H1 (cell line): ENCODE measurements around the gene RNF113B. TPM values are rescaled to one million over a fixed set of nuclear protein-coding genes. Genes with fewer than 3 reads are reported as not detected.

Experiments
- CTCF ChIA-PET: fragments of 300-600 bp; sonication (Branson Sonifier 250); formaldehyde crosslinking; loops from one replicate; lab custom pipeline; 2021; ENCODE audit not compliant: partially characterized antibody; lab: Charles Lee
- POLR2A ChIA-PET: fragments of 300-600 bp; sonication (Branson Sonifier 250); formaldehyde crosslinking; loops from one replicate; lab custom pipeline; 2021; ENCODE audit warnings: inconsistent platforms; ENCODE audit not compliant: partially characterized antibody; lab: Charles Lee
- DNase-seq, 2 experiments: peaks; one replicate each; pipeline versions ENCODE4 v3.0.0 to v3.0.0-alpha.2; 2010 to 2022; ENCODE audit warnings: low spot score in 2 of 2, low read depth in 1 of 2, mixed read lengths in 1 of 2
- FAIRE-seq: peaks from 2 replicates; lab custom pipeline; 2011; peaks lifted over from hg19 to GRCh38; lab: Jason Lieb, UNC
- H2AFZ ChIP-seq: 2 replicates; pipeline ENCODE4 v1.8.1; 2012; ENCODE audit warnings: low read length, inconsistent platforms
- H2AK5ac ChIP-seq: 2 replicates; pipeline ENCODE4 v1.6.1; 2013; ENCODE audit warnings: low read depth, low read length
- H2BK120ac ChIP-seq: replicated peaks from 2 replicates; pipeline ENCODE3; 2013; ENCODE audit warnings: low read depth, low read length, inconsistent platforms
- H2BK12ac ChIP-seq: 2 replicates; pipeline ENCODE4 v1.6.1; 2013; ENCODE audit warnings: low read depth, low read length
- H2BK15ac ChIP-seq: 2 replicates; pipeline ENCODE4 v1.6.1; 2013; ENCODE audit warnings: low read length
- H2BK20ac ChIP-seq: 2 replicates; pipeline ENCODE4 v1.6.1; 2013; ENCODE audit warnings: low read length
- H2BK5ac ChIP-seq: 2 replicates; pipeline ENCODE4 v1.6.1; 2013; ENCODE audit warnings: low read depth, low read length
- H3K14ac ChIP-seq: 2 replicates; pipeline ENCODE4 v1.6.1; 2013; ENCODE audit warnings: inconsistent platforms; ENCODE audit not compliant: insufficient read length
- H3K18ac ChIP-seq: 2 replicates; pipeline ENCODE4 v1.6.1; 2013; ENCODE audit warnings: low read length; ENCODE audit errors: extremely low read depth
- H3K23ac ChIP-seq: 2 replicates; pipeline ENCODE4 v1.6.1; 2013; ENCODE audit warnings: inconsistent platforms; ENCODE audit not compliant: insufficient read length
- H3K23me2 ChIP-seq: 2 replicates; pipeline ENCODE4 v1.6.1; 2013; ENCODE audit warnings: low read depth, low read length
- H3K27ac ChIP-seq: 2 replicates; pipeline ENCODE4 v1.6.1; 2011; ENCODE audit warnings: low read depth, low read length, inconsistent platforms
- H3K27me3 ChIP-seq, 4 experiments: replicated peaks in 1 of 4; 1 replicate in 1 of 4; 2 replicates in 3 of 4; pipeline versions ENCODE4 v1.6.1 to v1.8.1; 2011 to 2013; ENCODE audit warnings: low read length in 3 of 4, mild to moderate bottlenecking in 3 of 4, inconsistent platforms in 2 of 4, mixed read lengths in 2 of 4, moderate library complexity in 1 of 4; ENCODE audit not compliant: control insufficient read depth in 3 of 4, insufficient read depth in 3 of 4; ENCODE audit errors: extremely low read depth in 1 of 4
- H3K36me3 ChIP-seq, 4 experiments: 2 replicates each; pipeline versions ENCODE4 v1.6.1 to v1.8.1; 2011 to 2013; ENCODE audit warnings: mild to moderate bottlenecking in 4 of 4, low read length in 3 of 4, moderate library complexity in 2 of 4, control low read depth in 1 of 4, inconsistent platforms in 1 of 4; ENCODE audit not compliant: insufficient read depth in 4 of 4, control insufficient read depth in 2 of 4
- H3K4ac ChIP-seq: replicated peaks from 2 replicates; pipeline ENCODE3; 2013; ENCODE audit warnings: low read length, low read depth, mixed read lengths, inconsistent platforms; ENCODE audit not compliant: insufficient read length
- H3K4me1 ChIP-seq, 4 experiments: replicated peaks in 1 of 4; 1 replicate in 1 of 4; 2 replicates in 3 of 4; pipeline versions ENCODE4 v1.6.1 to v1.8.1; 2011 to 2013; ENCODE audit warnings: low read length in 3 of 4, inconsistent platforms in 2 of 4, mixed read lengths in 1 of 4; ENCODE audit not compliant: insufficient read depth in 4 of 4, control insufficient read depth in 3 of 4
- H3K4me2 ChIP-seq, 2 experiments: 2 replicates each; pipeline versions ENCODE4 v1.6.1 to v1.8.1; 2011 to 2013; ENCODE audit warnings: low read depth in 2 of 2, low read length in 2 of 2, control low read depth in 1 of 2, inconsistent platforms in 1 of 2, mild to moderate bottlenecking in 1 of 2; ENCODE audit not compliant: insufficient read depth in 1 of 2
- H3K4me3 ChIP-seq, 4 experiments: fragments of 200-600, 300-600 bp in 1 of 4; sonication (generic), shearing (Covaris generic), sonication (Bioruptor Twin) in 1 of 4; 2 replicates each; pipeline versions ENCODE4 v1.5.1 to v1.8.1; 2011 to 2016; ENCODE audit warnings: low read length in 4 of 4, low read depth in 3 of 4, control low read depth in 2 of 4, inconsistent platforms in 2 of 4, mild to moderate bottlenecking in 2 of 4, mixed read lengths in 1 of 4, moderate library complexity in 1 of 4; ENCODE audit not compliant: insufficient read depth in 2 of 4; ENCODE audit errors: extremely low read depth in 1 of 4
- H3K56ac ChIP-seq: replicated peaks from 2 replicates; pipeline ENCODE3; 2013; ENCODE audit warnings: low read depth, mild to moderate bottlenecking, mixed read lengths, low read length, inconsistent platforms; ENCODE audit not compliant: insufficient read length
- H3K79me1 ChIP-seq: 2 replicates; pipeline ENCODE4 v1.6.1; 2013; ENCODE audit warnings: low read depth, low read length, control low read depth
- H3K79me2 ChIP-seq, 2 experiments: 2 replicates each; pipeline versions ENCODE4 v1.6.1 to v1.8.1; 2012 to 2013; ENCODE audit warnings: low read length in 2 of 2, mild to moderate bottlenecking in 2 of 2, inconsistent platforms in 1 of 2; ENCODE audit not compliant: insufficient read depth in 2 of 2, control insufficient read depth in 1 of 2
- H3K9ac ChIP-seq, 4 experiments: replicated peaks in 1 of 4; 1 replicate in 1 of 4; 2 replicates in 3 of 4; pipeline versions ENCODE4 v1.6.1 to v1.8.1; 2011 to 2013; ENCODE audit warnings: low read depth in 3 of 4, low read length in 3 of 4, control low read depth in 2 of 4, mild to moderate bottlenecking in 2 of 4, moderate library complexity in 2 of 4, inconsistent platforms in 1 of 4; ENCODE audit errors: extremely low read depth in 1 of 4
- H3K9me3 ChIP-seq, 2 experiments: 2 replicates each; pipeline versions ENCODE4 v1.6.1 to v1.8.1; 2012 to 2013; ENCODE audit warnings: mild to moderate bottlenecking in 2 of 2, moderate library complexity in 2 of 2, control low read depth in 1 of 2, inconsistent platforms in 1 of 2, low read depth in 1 of 2, low read length in 1 of 2, mixed read lengths in 1 of 2; ENCODE audit not compliant: insufficient read depth in 2 of 2
- H4K20me1 ChIP-seq, 2 experiments: replicated peaks in 1 of 2; 2 replicates each; pipeline versions ENCODE3 to v1.8.1; 2011 to 2013; ENCODE audit warnings: inconsistent platforms in 2 of 2, low read length in 2 of 2, mild to moderate bottlenecking in 1 of 2; ENCODE audit not compliant: insufficient read depth in 2 of 2, control insufficient read depth in 1 of 2
- H4K5ac ChIP-seq: 2 replicates; pipeline ENCODE4 v1.6.1; 2013; ENCODE audit warnings: low read length, low read depth, mixed read lengths, inconsistent platforms; ENCODE audit not compliant: insufficient read length
- H4K8ac ChIP-seq: 2 replicates; pipeline ENCODE4 v1.8.0; 2013; ENCODE audit warnings: mild to moderate bottlenecking, moderate library complexity, low read length, inconsistent platforms; ENCODE audit not compliant: insufficient read depth; ENCODE audit errors: extremely low read depth
- H4K91ac ChIP-seq: replicated peaks from 2 replicates; pipeline ENCODE3; 2013; ENCODE audit warnings: low read length, mixed read lengths, inconsistent platforms; ENCODE audit not compliant: insufficient read length
- ASH2L ChIP-seq: fragments of 200-600, 300-600 bp; sonication (generic); IDR thresholded peaks from one replicate; pipeline ENCODE4 v1.7.1; 2017; ENCODE audit warnings: low read length
- FOSL1 ChIP-seq: IDR thresholded peaks from 2 replicates; pipeline ENCODE4 v1.6.1; 2011; ENCODE audit warnings: mild to moderate bottlenecking, low read depth, low read length, moderate library complexity; ENCODE audit not compliant: insufficient read depth
- WGBS, 2 experiments: shearing (Covaris generic) in 1 of 2; methylation state at CpG; one replicate each; pipeline versions ENCODE4 v1.1.6 to v1.1.7; 2013 to 2015; ENCODE audit warnings: low lambda C conversion rate in 2 of 2, mixed read lengths in 2 of 2, inconsistent platforms in 1 of 2, low coverage in 1 of 2, missing lambda C conversion rate in 1 of 2; ENCODE audit not compliant: insufficient replicate concordance in 2 of 2, insufficient coverage in 1 of 2, insufficient read length in 1 of 2; ENCODE audit errors: extremely low coverage in 1 of 2, missing lambda C conversion rate in 1 of 2; 5-methylcytosine and 5-hydroxymethylcytosine counted together
- polyA plus RNA-seq, 7 experiments: library from polyadenylated mRNA; depleted of rRNA in 3 of 7; stranded (reverse) in 5 of 7; unstranded in 2 of 7; fragments of >200 nt in 5 of 7; fragments of 200-250 nt in 2 of 7; gene quantifications; 1 replicate in 5 of 7; 2 replicates in 1 of 7; 4 replicates in 1 of 7; pipeline versions ENCODE4 v1.2.1 to v1.2.3, GENCODE V29; 2011 to 2013; ENCODE audit warnings: missing spikeins in 2 of 7, mixed read lengths in 2 of 7
- total RNA-seq: library from RNA; stranded (reverse); fragmentation: NEBNext Ultra II Directional; extraction: Animal tissue kit (Norgen Biotek cat#: 25700); gene quantifications from 2 replicates; pipeline ENCODE4 v1.2.1, GENCODE V29; 2021

Gene RNF113B
- total and polyA plus RNA-seq, 2 of the 8 experiments (the other 6 are each of a cell fraction or from before 2014, with no cell fraction given): not detected

DNA sequence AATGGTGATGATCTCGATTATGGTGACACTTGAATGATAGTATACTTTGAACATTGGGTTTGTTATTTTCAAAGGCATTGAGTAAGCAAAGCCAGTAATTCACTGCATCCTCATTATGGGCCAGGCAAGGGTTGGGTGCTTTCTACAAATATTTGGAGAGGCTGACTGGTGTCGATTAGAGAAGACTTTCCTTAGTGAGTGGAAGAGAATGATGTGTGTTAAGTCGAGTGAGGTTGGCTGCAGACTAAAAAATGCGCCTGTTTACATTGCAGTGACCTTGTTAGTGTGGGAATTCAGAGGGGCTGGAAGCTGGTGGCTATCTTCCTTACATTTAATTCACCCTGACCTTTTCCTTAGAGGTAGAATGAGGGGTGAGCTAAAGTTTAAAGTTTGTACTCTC is 22.4 kb upstream of the RNF113B start:
- H3K14ac ChIP-seq: no peak overlapping the region
- WGBS, 2 experiments: 35% methylated on average over 4 of the region's 4 CpGs; no CpG with 5 or more reads in 1 of the 2 experiments
- peaks cover 4% of the 10 kb centered on the region; the same call in 1 of the 2 replicates for H3K79me1 ChIP-seq
- POLR2A ChIA-PET: interaction anchor here (1.1 to 1.2 kb wide), 3 partner anchors 46 to 58 kb away, joined by 3 to 4 read pairs (median 3); no protein-coding TSS in a partner anchor
- H3K9ac ChIP-seq: no peak overlapping the region
- H2BK20ac ChIP-seq: no peak overlapping the region
- no peaks in the 10 kb centered on the region; a peak in 2 of 8 replicates for H3K36me3 ChIP-seq
- peak; percentile 65 for FAIRE-seq
- H4K20me1 ChIP-seq: no peaks in the 10 kb centered on the region
- H3K4me2 ChIP-seq: peak overlapping the region; percentile 73 to 91
- no peak overlapping the region for H4K5ac ChIP-seq
- H2BK5ac ChIP-seq: peak overlapping the region; percentile 30; the same call in 1 of the 2 replicates
- CTCF ChIA-PET: interaction anchor here (1.2 to 1.5 kb wide), 2 partner anchors 12 to 96 kb away, joined by 4 read pairs; no protein-coding TSS in a partner anchor
- H2BK120ac ChIP-seq: no peak overlapping the region
- H3K18ac ChIP-seq: no peak overlapping the region
- no peak overlapping the region for H2AFZ ChIP-seq
- H2AK5ac ChIP-seq: no peak overlapping the region
- no peak for DNase-seq
- no peaks in the 10 kb centered on the region for H3K23me2 ChIP-seq
- TF ChIP-seq ASH2L (peak; percentile 9), FOSL1 (no peak)
- TF ChIP-seq, all 59 proteins: peak for 1
- Histone ChIP-seq H3K23ac (no peak overlapping the region), H2BK12ac (no peak overlapping the region), H3K56ac (no peak overlapping the region), H3K27ac (no peak overlapping the region), H4K8ac (no peak overlapping the region), H3K27me3 (no peaks in the 10 kb centered on the region), H3K9me3 (peaks cover 0 to 3% of the 10 kb centered on the region in 2 experiments; a peak in 2 of 4 replicates), H3K4me1 (peaks cover 2 to 25% (median 10%) of the 10 kb centered on the region in 4 experiments), H3K4me3 (peak overlapping the region in 1 of 4 experiments; percentile 52; a peak in 2 of 8 replicates), H4K91ac (no peak overlapping the region), H3K79me2 (peaks cover 0 to 77% of the 10 kb centered on the region in 2 experiments; a peak in 3 of 4 replicates), H2BK15ac (no peak overlapping the region), H3K4ac (no peak overlapping the region)
